ENCODE results near the gene SLC36A3.
A peak's percentile ranks its signal among the peaks of the same experiment; 100 is the strongest.
"Not testable (repeated sequence)": the region's sequence is repeated elsewhere in the genome, so short reads cannot be mapped to it uniquely, and the experiment has no call there.

SLC36A3 gene

DNA sequence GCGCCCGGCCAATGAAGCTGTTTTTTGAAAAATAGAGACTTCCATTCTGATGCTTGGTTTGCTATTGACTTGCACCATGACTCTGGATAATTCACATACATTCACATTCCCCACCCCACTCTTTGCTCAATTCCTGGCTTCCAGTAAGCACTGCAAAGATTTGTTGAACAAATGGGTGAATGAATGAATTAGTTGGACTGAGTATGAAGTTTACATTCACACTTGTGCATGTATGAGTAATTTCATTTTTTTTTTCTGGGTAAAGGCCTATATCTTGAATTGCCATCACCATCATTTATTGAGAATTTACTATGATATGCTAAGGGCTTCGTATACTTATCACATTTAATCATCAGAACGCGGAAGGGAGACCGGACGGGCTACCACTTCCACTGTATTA is 65.9 kb downstream of the SLC36A3 start:
- no peak for DNase-seq (ENCODE audit: low read depth)

GRCh38 chr5:151236888-151237287 is 66.7 kb downstream of the SLC36A3 start:
- DNase-seq (ENCODE audit: low read depth), result no peak

GRCh38 chr5:151235239-151235571 is 68.4 kb downstream of the SLC36A3 start:
- not testable (repeated sequence) for DNase-seq (ENCODE audit: low read depth)

DNA sequence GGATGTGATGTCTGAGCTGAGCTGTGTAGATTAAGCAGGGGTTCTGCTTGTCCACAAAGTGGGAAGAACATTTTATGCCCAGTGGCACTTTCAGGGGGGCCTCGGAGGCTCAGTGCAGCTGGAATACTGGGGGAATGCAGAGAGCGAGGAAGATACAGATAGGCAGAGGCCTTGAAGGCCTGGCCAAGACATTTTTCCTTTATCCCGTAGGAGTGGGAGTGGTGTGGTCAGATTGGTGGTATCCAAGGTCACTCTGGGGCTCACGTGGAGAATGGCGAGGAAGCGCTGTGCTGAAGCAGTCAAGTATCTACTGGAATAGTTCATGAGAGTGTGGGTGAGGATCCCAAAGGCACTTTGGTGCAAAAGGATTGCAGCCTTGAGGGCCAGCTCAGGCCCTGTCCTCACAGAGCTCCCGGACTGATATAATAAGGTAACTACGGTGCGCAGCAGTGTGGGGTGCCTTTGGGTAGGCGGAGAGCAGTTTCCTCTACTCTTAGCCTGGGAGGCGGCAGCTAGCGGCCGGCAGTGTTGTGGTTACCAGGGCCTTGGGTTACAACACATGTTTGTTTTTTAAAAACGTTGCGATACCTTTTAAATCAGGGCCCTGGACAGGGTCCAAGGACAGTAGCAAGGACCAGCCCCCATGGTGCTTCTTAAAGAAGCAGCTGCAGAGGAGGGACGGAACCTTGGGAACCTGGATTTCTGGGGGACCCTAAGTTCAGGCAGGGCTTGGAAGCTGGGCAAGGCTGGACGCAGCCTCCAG is 68.9 kb downstream of the SLC36A3 start:
- peak; percentile 83 for DNase-seq (ENCODE audit: low read depth)

GRCh38 chr5:151233616-151234085 is 69.9 kb downstream of the SLC36A3 start:
- no peak for DNase-seq (ENCODE audit: low read depth)

- no peak for DNase-seq (ENCODE audit: low read depth)
Observed at GRCh38 chr5:151231359-151231758, 72.2 kb downstream of the SLC36A3 start.

DNA sequence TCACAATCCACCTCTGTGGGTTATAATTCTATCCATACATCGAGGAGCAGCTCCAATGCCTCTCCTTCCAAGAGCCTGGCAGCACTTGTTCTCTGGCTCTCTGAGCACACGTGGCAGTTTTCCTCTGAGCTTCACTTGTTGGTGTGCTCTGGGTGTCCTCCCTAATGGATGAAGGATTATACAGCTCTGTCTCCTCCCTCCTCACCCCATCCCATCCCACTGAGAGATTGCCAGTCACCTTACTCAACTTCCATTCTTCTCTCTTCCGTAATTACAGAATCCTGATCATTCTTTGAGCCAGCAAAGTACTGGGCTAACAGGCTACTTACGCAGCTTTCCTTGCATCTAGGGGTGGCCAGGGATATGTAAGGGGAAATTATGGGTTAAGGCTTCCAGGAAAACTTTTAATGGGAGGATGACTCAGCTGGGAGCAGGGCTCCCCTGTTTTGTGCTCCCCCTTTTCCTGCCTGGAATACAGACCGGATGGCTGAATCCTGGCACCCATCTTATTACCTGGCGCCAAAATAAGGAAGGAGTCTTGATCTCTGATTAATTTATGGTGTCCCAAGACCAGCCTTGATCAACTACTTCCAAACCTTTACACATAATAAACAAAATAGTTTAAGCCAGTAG is 73.4 kb downstream of the SLC36A3 start:
- DNase-seq (ENCODE audit: low read depth), result no peak

GRCh38 chr5:151228986-151229385 is 74.6 kb downstream of the SLC36A3 start:
- DNase-seq (ENCODE audit: low read depth), result no peak

GRCh38 chr5:151227918-151228447 is 75.6 kb downstream of the SLC36A3 start:
- DNase-seq (ENCODE audit: low read depth), result no peak
